ENCODE data around the gene KIAA1614.

DNA sequence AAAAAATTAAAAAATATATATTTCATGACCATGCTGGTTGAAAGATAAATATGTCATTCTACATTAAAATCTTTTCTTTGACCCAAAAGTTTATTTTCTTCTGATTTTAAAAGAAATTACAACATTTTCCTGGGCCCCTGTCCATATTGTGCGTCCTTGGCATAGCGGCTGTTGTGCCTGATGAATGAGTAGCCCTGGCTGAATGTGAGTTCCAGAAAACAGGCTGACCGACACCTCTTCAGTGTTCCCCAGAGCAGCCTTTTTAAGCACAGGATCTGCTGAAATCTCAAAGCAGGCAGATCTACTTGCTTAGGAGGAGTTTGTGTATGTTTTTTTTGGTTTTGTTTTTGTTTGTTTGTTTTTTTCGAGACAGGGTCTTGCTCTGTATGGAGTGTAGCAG is 19.7 kb downstream of the KIAA1614 start:
- TF ChIP-seq POLR2AphosphoS5 (IDR thresholded peaks at IDR 0.05; ENCODE audit: borderline replicate concordance, low read depth, low read length): no peak
- TF ChIP-seq EZH2 (IDR thresholded peaks at IDR 0.05): no peak
